ENCODE data around the gene HEG1.

The HEG1 gene

GRCh38 chr3:125072749-125073389 is 17.1 kb upstream of the HEG1 start:
- in situ Hi-C loops (cut with MboI; ENCODE audit: low sequenced_read_pairs), result no loop called here

- in situ Hi-C loops (cut with MboI; ENCODE audit: low sequenced_read_pairs), result no loop called here
Measured at GRCh38 chr3:125072301-125072700, 16.5 kb upstream of the HEG1 start.

- in situ Hi-C loops (cut with MboI; ENCODE audit: low sequenced_read_pairs), result no loop called here
Measured at GRCh38 chr3:125069968-125070745, 14.4 kb upstream of the HEG1 start.

GRCh38 chr3:125069452-125069851 is 13.7 kb upstream of the HEG1 start:
- in situ Hi-C loops (cut with MboI; ENCODE audit: low sequenced_read_pairs), result no loop called here

GRCh38 chr3:125068265-125068664 is 12.5 kb upstream of the HEG1 start:
- in situ Hi-C loops (cut with MboI; ENCODE audit: low sequenced_read_pairs), result no loop called here

- in situ Hi-C loops (cut with MboI; ENCODE audit: low sequenced_read_pairs), result no loop called here
Measured at GRCh38 chr3:125067225-125067624, 11.4 kb upstream of the HEG1 start.

- in situ Hi-C loops (cut with MboI; ENCODE audit: low sequenced_read_pairs), result no loop called here
Measured at GRCh38 chr3:125062904-125063618, 7.3 kb upstream of the HEG1 start.

GRCh38 chr3:125061646-125062045 is 5.8 kb upstream of the HEG1 start:
- in situ Hi-C loops (cut with MboI; ENCODE audit: low sequenced_read_pairs), result no loop called here

GRCh38 chr3:125061170-125061569 is 5.4 kb upstream of the HEG1 start:
- in situ Hi-C loops (cut with MboI; ENCODE audit: low sequenced_read_pairs), result no loop called here

GRCh38 chr3:125059488-125060245 is 3.9 kb upstream of the HEG1 start:
- in situ Hi-C loops (cut with MboI; ENCODE audit: low sequenced_read_pairs), result no loop called here

- in situ Hi-C loops (cut with MboI; ENCODE audit: low sequenced_read_pairs), result no loop called here
Measured at GRCh38 chr3:125058959-125059358, 3.2 kb upstream of the HEG1 start.

GRCh38 chr3:125058529-125058928 is 2.7 kb upstream of the HEG1 start:
- in situ Hi-C loops (cut with MboI; ENCODE audit: low sequenced_read_pairs), result no loop called here

GRCh38 chr3:125057186-125057850 is 1.5 kb upstream of the HEG1 start:
- in situ Hi-C loops (cut with MboI; ENCODE audit: low sequenced_read_pairs), result no loop called here

- in situ Hi-C loops (cut with MboI; ENCODE audit: low sequenced_read_pairs), result no loop called here
Measured at GRCh38 chr3:125055331-125055912, 375 bp downstream of the HEG1 start.

- in situ Hi-C loops (cut with MboI; ENCODE audit: low sequenced_read_pairs), result no loop called here
Measured at GRCh38 chr3:125054449-125055329, 1.1 kb downstream of the HEG1 start.

GRCh38 chr3:125054062-125054448 is 1.7 kb downstream of the HEG1 start:
- in situ Hi-C loops (cut with MboI; ENCODE audit: low sequenced_read_pairs), result no loop called here

- in situ Hi-C loops (cut with MboI; ENCODE audit: low sequenced_read_pairs), result no loop called here
Measured at GRCh38 chr3:125053304-125053699, 2.5 kb downstream of the HEG1 start.

GRCh38 chr3:125052624-125053303 is 3.0 kb downstream of the HEG1 start:
- in situ Hi-C loops (cut with MboI; ENCODE audit: low sequenced_read_pairs), result no loop called here
